Measurements from ENCODE around the gene NFATC2.
"Not testable (repeated sequence)": the region's sequence is repeated elsewhere in the genome, so short reads cannot be mapped to it uniquely, and the experiment has no call there.

The NFATC2 gene

GRCh38 chr20:51495921-51496545 lies 46.5 kb downstream of the NFATC2 start:
- DNase-seq (ENCODE audit: low read depth in 3 of 3), result no peak

DNA sequence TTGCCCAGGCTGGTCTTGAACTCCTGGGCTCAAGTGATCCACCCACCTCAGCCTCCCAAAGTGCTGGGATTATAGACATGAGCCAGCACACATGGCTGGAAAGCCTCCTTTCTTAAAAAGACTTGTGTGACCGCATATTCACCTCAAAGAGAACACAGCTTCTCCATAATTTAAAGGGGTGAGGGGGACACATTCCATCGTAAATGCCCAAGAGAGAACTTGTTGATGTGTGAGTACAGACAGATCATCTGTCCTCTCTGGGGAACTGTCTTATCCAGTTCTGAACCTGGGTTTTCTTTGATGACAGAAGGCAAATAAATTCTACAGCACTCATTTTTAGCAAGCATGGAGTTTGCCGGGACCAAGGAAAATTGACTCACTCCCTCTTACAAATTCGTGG lies 47.2 kb downstream of the NFATC2 start:
- no peak for DNase-seq (ENCODE audit: low read depth in 3 of 3)

DNA sequence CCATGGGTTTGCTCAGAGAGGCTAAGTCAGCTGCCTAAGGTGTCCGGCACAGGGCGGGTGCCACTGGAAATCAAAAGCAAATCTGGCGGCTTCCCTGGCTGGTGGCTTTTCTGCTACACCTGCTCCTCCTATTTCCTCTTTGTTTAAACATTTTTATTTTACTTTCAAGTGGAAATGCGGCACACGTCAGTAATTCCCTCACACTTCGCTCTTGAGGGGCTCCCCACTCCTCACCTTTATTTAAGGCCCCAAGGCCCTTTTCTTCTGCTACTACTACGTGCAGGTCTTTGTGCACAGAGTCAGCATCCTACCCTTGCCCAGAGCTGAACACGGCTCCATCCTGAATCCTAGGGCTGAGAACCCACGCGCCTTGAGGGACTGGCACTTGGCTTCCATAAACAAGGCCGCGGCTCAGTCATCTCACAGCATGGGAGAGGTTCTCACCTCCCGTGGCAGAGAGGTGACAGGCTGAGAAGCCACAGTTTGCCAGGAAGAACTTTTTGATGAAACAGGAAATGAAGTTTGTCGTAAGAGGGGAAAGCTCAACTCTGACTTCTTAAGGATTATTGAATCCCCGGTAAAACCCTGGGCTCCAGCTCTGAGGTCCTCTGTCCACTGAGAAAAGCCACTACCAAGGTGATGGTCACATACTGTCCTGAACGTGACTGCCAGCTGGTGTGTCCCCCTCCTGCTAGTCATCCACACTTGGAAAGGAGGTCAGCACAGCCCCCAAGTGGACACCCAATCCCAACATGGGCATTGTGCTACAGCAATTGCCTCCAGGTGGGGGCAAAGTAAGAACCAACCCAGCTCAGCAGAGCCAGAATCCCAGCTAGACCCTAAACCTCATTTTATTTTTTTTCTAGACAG lies 48.0 kb downstream of the NFATC2 start:
- DNase-seq (ENCODE audit: low read depth in 3 of 3), result no peak

DNA sequence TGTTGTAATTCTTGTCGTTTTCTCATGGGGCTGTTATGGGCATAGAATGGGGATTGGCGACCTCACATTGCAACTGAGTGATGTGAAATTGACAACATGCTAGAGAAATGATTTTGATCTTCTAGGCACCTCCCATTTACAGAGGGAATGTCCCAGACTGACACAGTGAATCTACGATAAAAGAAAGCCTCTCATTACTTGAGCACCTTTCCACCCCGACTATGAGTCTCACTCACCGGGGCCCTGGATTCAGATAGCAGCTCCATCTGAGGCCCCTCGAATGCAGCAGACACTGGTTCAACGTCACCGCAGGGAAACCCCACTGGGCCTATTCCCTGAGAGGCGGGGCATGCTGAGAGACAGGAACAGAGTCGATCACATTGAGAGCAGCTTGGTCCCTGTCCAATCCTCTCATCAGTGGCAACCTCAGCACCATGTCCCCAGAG lies 49.1 kb downstream of the NFATC2 start:
- peak in 1 of 3 donors; percentile 47 for DNase-seq (ENCODE audit: low read depth in 3 of 3)

- no peak for DNase-seq (ENCODE audit: low read depth in 3 of 3)
Measured at GRCh38 chr20:51492167-51493092, 50.1 kb downstream of the NFATC2 start.

DNA sequence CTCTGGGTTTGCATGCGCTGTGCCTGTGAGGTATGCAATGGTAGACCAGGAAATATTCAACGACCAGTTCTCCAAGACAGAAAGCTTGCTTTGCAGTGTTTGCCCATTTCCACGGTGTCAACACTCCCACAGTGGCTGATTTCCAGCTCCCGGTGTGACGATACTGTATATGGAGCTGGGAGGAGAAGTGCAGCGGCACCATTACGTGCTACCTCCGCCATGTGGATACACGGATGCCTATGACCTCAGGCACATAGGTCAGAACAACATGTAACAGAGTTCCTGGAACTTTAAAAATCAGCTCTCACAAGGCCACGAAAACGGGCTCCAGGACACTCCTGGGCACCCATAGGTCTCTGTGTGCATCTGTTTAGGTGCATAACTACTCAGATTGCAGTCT lies 51.1 kb downstream of the NFATC2 start:
- DNase-seq (ENCODE audit: low read depth in 3 of 3), result no peak

GRCh38 chr20:51490635-51491034 lies 51.9 kb downstream of the NFATC2 start:
- DNase-seq (ENCODE audit: low read depth in 3 of 3), result no peak

DNA sequence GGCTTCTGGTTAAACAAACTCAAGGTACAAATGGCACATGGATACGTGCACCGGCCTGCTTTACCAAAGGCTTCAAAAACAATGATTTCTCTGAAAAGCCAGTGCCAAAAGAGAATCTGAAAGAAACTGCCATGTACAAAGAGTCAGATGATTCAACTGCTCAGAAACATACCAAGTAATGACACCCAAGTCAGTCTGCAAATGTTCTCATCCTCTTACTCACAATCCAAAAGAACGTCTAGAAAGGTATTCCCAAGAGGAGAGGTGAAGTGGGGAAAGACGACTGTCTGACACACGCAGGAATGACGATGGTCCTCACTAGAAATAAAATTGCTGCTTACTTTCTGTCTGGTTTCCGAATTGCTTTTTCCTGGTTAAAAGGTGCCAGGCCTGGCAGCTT lies 52.9 kb downstream of the NFATC2 start:
- no peak for DNase-seq (ENCODE audit: low read depth in 3 of 3)

- no peak for DNase-seq (ENCODE audit: low read depth in 3 of 3)
Measured at GRCh38 chr20:51488331-51488730, 54.2 kb downstream of the NFATC2 start.

- no peak for DNase-seq (ENCODE audit: low read depth in 3 of 3)
Measured at GRCh38 chr20:51487565-51488268, 54.8 kb downstream of the NFATC2 start.

GRCh38 chr20:51487076-51487475 lies 55.4 kb downstream of the NFATC2 start:
- no peak for DNase-seq (ENCODE audit: low read depth in 3 of 3)

DNA sequence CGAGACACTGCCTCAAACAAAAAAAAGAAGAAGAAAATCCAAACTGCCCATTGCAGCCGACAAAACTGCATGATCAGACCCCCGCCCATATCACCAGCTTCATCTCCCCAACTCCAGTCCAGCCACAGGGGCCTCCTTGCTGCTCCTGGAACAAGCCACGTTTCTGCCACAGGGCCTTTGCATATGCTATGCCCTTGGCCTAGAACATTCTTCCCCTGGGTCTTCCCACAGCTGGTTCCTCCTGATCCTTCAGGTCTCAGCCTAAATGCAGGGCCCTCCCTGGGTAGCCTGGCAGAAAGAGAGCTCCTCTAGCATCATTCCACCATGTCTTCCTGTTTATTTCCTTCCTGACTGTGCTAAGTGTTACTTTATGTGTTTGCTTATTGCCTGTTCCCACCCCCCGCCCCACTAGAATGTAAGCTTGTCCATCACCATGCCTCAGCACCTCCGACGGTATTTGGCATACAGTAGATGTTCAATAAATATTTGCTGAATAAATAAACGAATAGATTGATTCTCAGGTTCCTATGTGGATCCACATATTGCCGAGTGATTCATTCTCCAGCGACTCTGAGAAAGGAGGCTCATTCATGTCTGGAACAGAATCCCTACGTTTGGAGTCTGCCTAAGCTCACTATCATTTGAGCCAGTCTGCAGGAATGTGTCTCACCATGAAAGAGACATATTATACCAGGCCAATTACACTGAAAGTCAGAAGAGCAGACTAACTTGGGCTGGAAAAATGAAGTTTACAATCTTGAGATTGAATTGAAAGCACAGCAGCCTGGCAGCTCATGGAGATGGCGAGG lies 56.1 kb downstream of the NFATC2 start:
- DNase-seq (ENCODE audit: low read depth in 3 of 3), result no peak

DNA sequence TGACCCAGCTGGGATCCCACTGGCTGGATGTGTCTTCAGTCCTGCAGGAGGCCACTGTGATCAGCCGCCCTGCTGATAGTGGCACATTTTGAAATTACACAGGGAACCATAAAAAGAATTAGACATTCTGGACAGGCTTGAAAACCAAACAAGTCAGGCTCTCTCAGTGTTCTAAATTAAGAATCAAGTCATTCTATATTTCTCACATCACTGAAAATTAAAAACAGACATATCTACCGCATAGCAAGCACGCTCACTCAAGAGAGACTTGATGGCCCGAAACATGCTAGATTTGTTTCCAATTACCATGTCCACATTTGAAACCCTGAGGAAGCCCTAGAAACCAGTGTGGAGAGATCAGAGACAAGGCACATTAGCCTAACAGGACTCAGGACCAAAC lies 57.7 kb downstream of the NFATC2 start:
- DNase-seq (ENCODE audit: low read depth in 3 of 3), result no peak

- DNase-seq (ENCODE audit: low read depth in 3 of 3), result no peak
Measured at GRCh38 chr20:51484141-51484815, 58.2 kb downstream of the NFATC2 start.

- DNase-seq (ENCODE audit: low read depth in 3 of 3), result no peak
Measured at GRCh38 chr20:51482836-51483473, 59.6 kb downstream of the NFATC2 start.

DNA sequence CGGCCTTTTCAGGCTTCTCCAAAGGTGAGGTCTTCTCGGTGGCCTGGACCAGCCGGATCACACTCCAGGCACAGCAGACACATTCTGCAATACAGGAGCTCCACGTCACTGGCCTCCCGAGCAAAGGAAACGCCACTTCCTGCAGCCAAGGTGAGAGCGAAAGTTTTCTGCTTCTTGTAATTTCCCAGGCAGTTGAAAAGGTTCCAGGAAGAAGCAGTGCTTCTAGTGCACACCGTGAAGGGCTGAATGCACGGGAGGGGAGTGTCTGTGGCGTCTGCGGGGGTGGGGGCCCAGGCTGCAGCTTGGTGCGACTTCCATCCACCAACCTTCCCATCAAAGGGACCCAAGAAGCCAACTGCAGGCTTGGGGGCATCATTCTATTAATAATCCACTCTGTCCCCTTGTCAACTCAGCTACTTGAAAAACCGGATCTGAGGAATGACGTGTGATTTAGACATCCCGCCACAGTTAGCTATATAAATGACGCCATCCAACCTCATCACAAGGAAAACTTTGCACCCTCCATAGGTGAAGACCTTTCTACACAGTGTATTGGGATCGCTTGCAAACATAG lies 61.1 kb downstream of the NFATC2 start:
- DNase-seq (ENCODE audit: low read depth in 3 of 3), result peak in 2 of 3 donors; percentile 40 to 45

GRCh38 chr20:51480507-51481270 lies 61.8 kb downstream of the NFATC2 start:
- DNase-seq (ENCODE audit: low read depth in 3 of 3), result peak in 2 of 3 donors; percentile 65 to 81

- DNase-seq (ENCODE audit: low read depth in 3 of 3), result not testable (repeated sequence)
Measured at GRCh38 chr20:51476106-51476505, 66.4 kb downstream of the NFATC2 start.
